Measurements from ENCODE around the gene ZNF341.

The ZNF341 gene

GRCh38 chr20:33827634-33828325, 96.0 kb downstream of the ZNF341 start:
- DNase-seq: no peak

GRCh38 chr20:33828326-33828844, 96.6 kb downstream of the ZNF341 start:
- no peak for DNase-seq

GRCh38 chr20:33828967-33829560, 97.3 kb downstream of the ZNF341 start:
- DNase-seq: no peak

- no peak for DNase-seq
Measured at GRCh38 chr20:33829636-33830035, 97.8 kb downstream of the ZNF341 start.

- no peak for DNase-seq
Measured at GRCh38 chr20:33830371-33830770, 98.6 kb downstream of the ZNF341 start.

- DNase-seq: no peak
Measured at GRCh38 chr20:33832103-33832804, 100.5 kb downstream of the ZNF341 start.

GRCh38 chr20:33833333-33833732, 101.5 kb downstream of the ZNF341 start:
- DNase-seq: no peak

GRCh38 chr20:33835615-33836172, 103.9 kb downstream of the ZNF341 start:
- no peak for DNase-seq

GRCh38 chr20:33836277-33836676, 104.5 kb downstream of the ZNF341 start:
- no peak for DNase-seq

- no peak for DNase-seq
Measured at GRCh38 chr20:33837096-33837830, 105.5 kb downstream of the ZNF341 start.

GRCh38 chr20:33838035-33838864, 106.5 kb downstream of the ZNF341 start:
- no peak for DNase-seq

- no peak for DNase-seq
Measured at GRCh38 chr20:33839591-33839990, 107.8 kb downstream of the ZNF341 start.

GRCh38 chr20:33840160-33840559, 108.4 kb downstream of the ZNF341 start:
- no peak for DNase-seq

- no peak for DNase-seq
Measured at GRCh38 chr20:33840759-33841435, 109.1 kb downstream of the ZNF341 start.

- DNase-seq: no peak
Measured at GRCh38 chr20:33841436-33841799, 109.6 kb downstream of the ZNF341 start.

All from CD4-positive, alpha-beta T cell treated with Interleukin-21 for 1 hour (primary cell).